Natural killer cell (primary cell): ENCODE results near the gene ARRDC3. TPM values are rescaled to one million over a fixed set of nuclear protein-coding genes. Genes with fewer than 3 reads are reported as not detected.

Experiments used
- ATAC-seq, 3 donors: fragments of 150-1000 bp in 2 of 3; fragments of 200-7000 bp in 1 of 3; cut with Tn5 transposase; 1 replicate in 1 of 3; 2 replicates in 2 of 3; pipeline ENCODE4 v1.10.0; 2021; ENCODE audit warnings: mild to moderate bottlenecking in 2 of 3, moderate library complexity in 2 of 3
- DNase-seq, 2 donors: peaks; one replicate each; pipeline versions ENCODE4 v3.0.0 to v3.0.0-alpha.2; 2013 to 2021; ENCODE audit warnings: mixed read lengths in 1 of 2
- H3K27ac ChIP-seq: one replicate; pipeline ENCODE4 v1.5.1; 2013; ENCODE audit warnings: mild to moderate bottlenecking, low read length
- H3K27me3 ChIP-seq: one replicate; pipeline ENCODE4 v1.6.1; 2013; ENCODE audit warnings: low read length; ENCODE audit not compliant: control insufficient read depth, insufficient read depth
- H3K36me3 ChIP-seq: one replicate; pipeline ENCODE4 v1.6.1; 2013; ENCODE audit warnings: low read length; ENCODE audit not compliant: control insufficient read depth, insufficient read depth
- H3K4me1 ChIP-seq: one replicate; pipeline ENCODE4 v1.6.1; 2013; ENCODE audit warnings: low read length; ENCODE audit not compliant: control insufficient read depth, insufficient read depth
- H3K4me3 ChIP-seq: one replicate; pipeline ENCODE4 v1.5.1; 2013; ENCODE audit warnings: low read length
- H3K9me3 ChIP-seq: one replicate; pipeline ENCODE4 v1.6.1; 2013; ENCODE audit warnings: low read length; ENCODE audit not compliant: control insufficient read depth, insufficient read depth
- H3K27ac Mint-ChIP-seq, 2 donors: one replicate each; pipeline ENCODE4 v1.8.0; 2022; ENCODE audit warnings: mild to moderate bottlenecking in 2 of 2, mixed read lengths in 2 of 2, moderate library complexity in 1 of 2
- H3K27me3 Mint-ChIP-seq, 2 donors: one replicate each; pipeline ENCODE4 v1.8.0; 2022; ENCODE audit warnings: low read depth in 2 of 2, mixed read lengths in 2 of 2
- H3K36me3 Mint-ChIP-seq: one replicate; pipeline ENCODE4 v1.8.0; 2022; ENCODE audit warnings: mixed read lengths
- H3K4me1 Mint-ChIP-seq, 2 donors: one replicate each; pipeline ENCODE4 v1.8.0; 2022; ENCODE audit warnings: mixed read lengths in 2 of 2
- H3K4me3 Mint-ChIP-seq: one replicate; pipeline ENCODE4 v1.8.0; 2022; ENCODE audit warnings: mild to moderate bottlenecking, moderate library complexity, mixed read lengths
- H3K9me3 Mint-ChIP-seq, 2 donors: one replicate each; pipeline ENCODE4 v1.8.0; 2022; ENCODE audit warnings: mixed read lengths in 2 of 2
- CTCF ChIP-seq: fragments of 200-600 bp; IDR thresholded peaks from one replicate; pipeline ENCODE4 v1.8.0; 2022; ENCODE audit warnings: antibody characterized with exemption
- WGBS: methylation state at CpG from one replicate; pipeline ENCODE4 v1.1.7; 2013; ENCODE audit warnings: missing lambda C conversion rate; ENCODE audit not compliant: insufficient coverage; 5-methylcytosine and 5-hydroxymethylcytosine counted together
- intact Hi-C: fragments of 100-400 bp; cut with micrococcal nuclease; formaldehyde crosslinking; loops from one replicate; pipeline ENCODE4 v1.14.2; 2022
- total RNA-seq, 4 donors: library from RNA; stranded (reverse); fragments of 120-200 nt in 1 of 4; gene quantifications; one replicate each; pipeline versions ENCODE4 v1.2.3 to v1.2.4, GENCODE V29; 2013 to 2022

ARRDC3 gene
- total RNA-seq, 3 donors from 2014 or later (not counting 1 experiment from before 2014, with no cell fraction given) = 117 to 375 (median 133) TPM

DNA sequence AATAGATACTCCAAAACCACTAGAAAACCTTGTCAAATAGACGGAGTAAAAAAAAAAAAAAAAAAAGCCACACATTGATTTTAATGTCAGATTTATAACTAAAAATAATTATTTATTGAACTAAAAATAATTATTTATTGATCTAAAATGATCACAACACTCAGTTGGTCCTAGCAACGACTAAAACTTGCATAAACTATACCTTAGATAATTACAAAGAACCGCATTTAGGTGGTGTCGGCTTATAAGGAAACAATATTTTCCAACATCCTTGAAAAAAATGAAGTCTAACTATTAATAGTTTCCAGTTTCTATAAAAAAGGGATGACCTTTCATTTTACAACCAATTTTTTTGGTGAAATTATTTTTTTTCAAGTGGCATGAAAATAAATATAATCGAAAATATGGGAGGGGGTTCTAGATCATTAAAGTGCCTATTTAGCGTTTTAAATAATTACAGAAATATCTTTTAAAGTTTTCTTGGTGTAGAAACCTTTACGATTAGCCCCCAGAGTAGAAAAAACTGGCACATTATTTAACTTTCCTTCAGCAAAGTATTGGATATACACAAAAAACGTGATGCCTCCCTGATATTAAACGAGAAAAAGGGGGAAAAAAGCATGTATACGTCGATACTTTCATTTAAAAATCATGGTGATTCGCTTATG is 3.7 kb downstream of the ARRDC3 start:
- DNase-seq = peak in 1 of 2 donors; percentile 26
- peaks cover 15% of the 10 kb centered on the region for H3K36me3 Mint-ChIP-seq
- H3K4me3 ChIP-seq = peak overlapping the region; percentile 88
- H3K4me3 Mint-ChIP-seq = peak overlapping the region; percentile 99
- peaks cover 40% of the 10 kb centered on the region for H3K36me3 ChIP-seq
- H3K27ac Mint-ChIP-seq = peak overlapping the region; percentile 100
- H3K27ac ChIP-seq = peak overlapping the region; percentile 100
- 0% methylated on average over 6 of the region's 12 CpGs for WGBS
- no peaks in the 10 kb centered on the region for H3K9me3 Mint-ChIP-seq
- H3K9me3 ChIP-seq = no peaks in the 10 kb centered on the region
- ATAC-seq = no peak
- H3K4me1 Mint-ChIP-seq = peaks cover 31 to 46% of the 10 kb centered on the region in 2 donors
- no peak for TF ChIP-seq CTCF
- H3K4me1 ChIP-seq = no peaks in the 10 kb centered on the region
- no peaks in the 10 kb centered on the region for H3K27me3 ChIP-seq
- H3K27me3 Mint-ChIP-seq = no peaks in the 10 kb centered on the region
- intact Hi-C loops = no loop called here

- Mint-ChIP-seq H3K27ac (peak overlapping the region; percentile 100), H3K36me3 (peaks cover 17% of the 10 kb centered on the region), H3K4me1 (peaks cover 25 to 43% of the 10 kb centered on the region in 2 donors), H3K27me3 (no peaks in the 10 kb centered on the region), H3K9me3 (no peaks in the 10 kb centered on the region), H3K4me3 (peak overlapping the region; percentile 99)
- WGBS = no CpG with 5 or more reads among the region's 5 CpGs
- peak in 1 of 2 donors; percentile 13 for DNase-seq
- Histone ChIP-seq H3K27me3 (no peaks in the 10 kb centered on the region), H3K4me3 (peak overlapping the region; percentile 88), H3K27ac (peak overlapping the region; percentile 100), H3K36me3 (peaks cover 45% of the 10 kb centered on the region), H3K9me3 (no peaks in the 10 kb centered on the region), H3K4me1 (no peaks in the 10 kb centered on the region)
- ATAC-seq = no peak
- intact Hi-C loops = no loop called here
- TF ChIP-seq CTCF = no peak
Measured at GRCh38 chr5:91378752-91379211, 4.3 kb downstream of the ARRDC3 start.

DNA sequence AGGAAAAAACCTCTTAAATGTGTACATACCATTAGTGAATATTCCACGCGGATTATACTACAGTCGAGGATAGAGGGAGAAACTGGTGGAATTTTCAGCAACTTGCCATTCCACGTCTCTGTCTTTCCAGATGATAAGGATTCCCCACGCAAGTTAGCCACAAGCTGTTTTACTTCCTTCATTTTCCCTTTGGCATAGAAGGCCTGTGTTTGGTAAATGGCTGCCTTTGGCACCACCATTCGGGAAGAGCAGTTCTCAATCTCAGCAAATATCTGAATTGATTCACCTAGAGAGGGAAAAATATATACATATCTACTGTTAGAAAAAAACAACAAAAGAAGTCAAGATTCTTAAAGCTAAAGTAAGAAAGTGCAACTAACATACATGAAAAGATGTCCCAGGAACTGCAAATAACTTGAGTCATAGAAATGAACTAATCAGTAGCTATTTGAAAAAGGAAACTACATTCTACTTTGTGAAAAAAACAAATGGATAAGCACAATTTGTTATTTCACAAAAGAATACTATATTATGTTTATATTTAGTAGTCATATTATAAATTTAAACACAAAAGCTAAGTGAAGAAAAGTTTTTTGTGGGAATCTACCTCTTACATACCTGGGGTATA is 8.1 kb downstream of the ARRDC3 start:
- peaks cover 36% of the 10 kb centered on the region for H3K36me3 Mint-ChIP-seq
- H3K4me3 Mint-ChIP-seq = no peak overlapping the region
- Histone ChIP-seq H3K27me3 (no peaks in the 10 kb centered on the region), H3K4me3 (no peak overlapping the region), H3K36me3 (peaks cover 83% of the 10 kb centered on the region), H3K9me3 (no peaks in the 10 kb centered on the region), H3K27ac (no peak overlapping the region), H3K4me1 (no peaks in the 10 kb centered on the region)
- peak overlapping the region; percentile 63 to 100 for H3K27ac Mint-ChIP-seq
- WGBS = 92% methylated on average over 5 of the region's 6 CpGs
- H3K4me1 Mint-ChIP-seq = peaks cover 31 to 52% of the 10 kb centered on the region in 2 donors
- no peaks in the 10 kb centered on the region for H3K9me3 Mint-ChIP-seq
- intact Hi-C loops = no loop called here
- no peaks in the 10 kb centered on the region for H3K27me3 Mint-ChIP-seq
- no peak for TF ChIP-seq CTCF
- ATAC-seq (no peak), DNase-seq (no peak)
